ENCODE measurements around the gene ACBD7. TPM values are rescaled to one million over a fixed set of nuclear protein-coding genes. Genes with fewer than 3 reads are reported as not detected.
A peak's percentile ranks its signal among the peaks of the same experiment; 100 is the strongest.

Gene ACBD7
- 1.6 TPM for total RNA-seq

DNA sequence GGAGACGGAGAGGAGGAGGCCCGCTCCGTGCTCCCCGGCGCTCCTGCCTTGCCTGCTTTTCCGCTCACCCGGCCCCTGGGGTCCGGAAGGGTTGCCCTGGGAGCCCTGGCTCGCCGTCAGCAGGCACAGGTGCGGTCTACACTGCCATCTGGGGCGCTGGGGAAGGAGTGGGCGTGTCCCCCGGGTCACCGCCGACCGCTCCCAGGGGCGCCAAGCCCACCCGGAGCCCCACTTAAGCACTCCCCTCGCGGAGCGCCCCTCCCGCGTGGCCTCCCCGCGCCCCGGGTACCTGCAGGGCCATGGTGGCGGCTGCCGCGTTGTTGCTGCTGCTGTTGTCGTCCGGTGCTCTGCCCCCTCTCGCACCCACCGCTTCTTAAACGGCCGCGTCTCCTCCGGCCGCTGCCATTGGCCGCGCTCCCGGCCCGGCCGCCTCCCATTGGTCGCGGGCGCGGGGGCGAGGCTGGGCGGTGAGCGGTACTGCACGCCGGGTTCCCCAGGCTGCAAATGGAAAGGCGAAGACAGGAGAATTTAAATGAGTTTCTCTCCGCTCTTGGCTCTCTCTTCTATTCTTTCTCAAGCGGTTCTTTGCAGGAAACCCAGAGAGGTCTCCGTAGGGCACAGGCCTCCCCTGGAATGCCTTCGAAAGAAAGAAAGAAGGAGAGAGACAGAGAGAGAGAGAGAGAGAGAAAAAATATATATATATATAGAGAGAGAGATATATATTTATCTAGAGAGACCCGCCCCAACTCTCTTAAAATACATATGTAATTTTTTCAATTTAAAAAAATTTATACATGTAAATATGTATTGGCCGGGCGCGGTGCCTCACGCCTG, at the start of gene ACBD7:
Gene ACBD7 (minus strand): TSS at position 349 of the 834 bp plus-strand sequence. CDS start 48 bp downstream, at position 301.
- peak within 1 kb of the TSS; percentile 54 to 75 (median 75) for H3K4me3 ChIP-seq (ENCODE audit: low read length in 3 of 3)
- peaks cover 0 to 5% (median 0%) of the 10 kb centered on the region in 3 donors for H3K27me3 ChIP-seq (ENCODE audit: control insufficient read depth in 3 of 3, insufficient read depth in 3 of 3, low read length in 3 of 3)
- no peaks in the 10 kb centered on the region for H3K9me3 ChIP-seq (ENCODE audit: control insufficient read depth in 3 of 3, low read length in 3 of 3)
- peak within 1 kb of the TSS in 2 of 3 donors; percentile 56 to 68 for H3K9ac ChIP-seq (ENCODE audit: low read depth in 1 of 3, low read length in 3 of 3)
- peaks cover 8 to 20% (median 13%) of the 10 kb centered on the region in 3 donors for H3K4me1 ChIP-seq (ENCODE audit: control insufficient read depth in 3 of 3, insufficient read depth in 3 of 3, low read length in 3 of 3)
- no peaks in the 10 kb centered on the region for H3K36me3 ChIP-seq (ENCODE audit: control insufficient read depth in 3 of 3, insufficient read depth in 3 of 3, low read length in 3 of 3)
- no peak within 1 kb of the TSS for H3K27ac ChIP-seq (ENCODE audit: low read depth, low read length)

DNA sequence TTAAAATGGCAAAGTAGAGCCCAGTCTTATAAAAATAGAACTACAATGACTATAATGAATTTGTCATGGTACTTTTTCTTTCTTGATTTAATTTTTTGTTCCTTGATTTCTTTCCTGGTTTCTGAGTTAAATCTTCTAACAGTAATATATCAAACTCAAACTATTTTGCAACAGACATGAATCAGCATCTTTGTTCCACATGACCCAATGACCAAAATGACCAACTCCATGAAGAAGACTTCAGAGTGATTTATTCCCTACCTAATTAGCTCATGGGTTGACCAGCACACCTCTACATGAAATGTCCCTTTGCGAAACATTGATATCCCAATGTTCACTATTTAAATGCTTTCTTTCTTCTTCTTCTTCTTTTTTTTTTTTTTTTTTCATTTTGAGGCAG, 49.1 kb upstream of the ACBD7 start:
- Histone ChIP-seq H3K27ac (ENCODE audit: low read depth, low read length) (no peak overlapping the region), H3K4me1 (ENCODE audit: control insufficient read depth in 3 of 3, insufficient read depth in 3 of 3, low read length in 3 of 3) (no peaks in the 10 kb centered on the region), H3K27me3 (ENCODE audit: control insufficient read depth in 3 of 3, insufficient read depth in 3 of 3, low read length in 3 of 3) (no peaks in the 10 kb centered on the region), H3K9ac (ENCODE audit: low read depth in 1 of 3, low read length in 3 of 3) (no peak overlapping the region), H3K9me3 (ENCODE audit: control insufficient read depth in 3 of 3, low read length in 3 of 3) (no peaks in the 10 kb centered on the region), H3K36me3 (ENCODE audit: control insufficient read depth in 3 of 3, insufficient read depth in 3 of 3, low read length in 3 of 3) (peaks cover 22 to 44% (median 39%) of the 10 kb centered on the region in 3 donors), H3K4me3 (ENCODE audit: low read length in 3 of 3) (no peak overlapping the region)

DNA sequence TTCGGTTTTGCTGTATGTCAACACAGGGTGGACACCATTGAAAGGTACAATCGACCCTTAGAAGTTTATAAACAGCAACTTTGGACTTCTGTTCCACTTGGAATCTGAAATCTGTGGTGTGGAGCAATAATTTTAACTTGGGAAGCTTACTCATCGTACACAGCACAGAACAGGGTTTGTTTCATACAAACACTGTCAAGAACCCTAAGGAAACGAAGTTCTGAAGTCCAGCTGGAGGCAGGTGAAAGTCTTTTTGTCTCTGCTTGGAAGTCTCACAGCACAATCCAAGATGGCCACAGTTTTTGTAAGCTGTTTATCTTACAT, 48.4 kb upstream of the ACBD7 start:
- Histone ChIP-seq H3K27ac (ENCODE audit: low read depth, low read length) (no peak overlapping the region), H3K27me3 (ENCODE audit: control insufficient read depth in 3 of 3, insufficient read depth in 3 of 3, low read length in 3 of 3) (no peaks in the 10 kb centered on the region), H3K4me1 (ENCODE audit: control insufficient read depth in 3 of 3, insufficient read depth in 3 of 3, low read length in 3 of 3) (no peaks in the 10 kb centered on the region), H3K4me3 (ENCODE audit: low read length in 3 of 3) (no peak overlapping the region), H3K9ac (ENCODE audit: low read depth in 1 of 3, low read length in 3 of 3) (no peak overlapping the region), H3K36me3 (ENCODE audit: control insufficient read depth in 3 of 3, insufficient read depth in 3 of 3, low read length in 3 of 3) (peaks cover 25 to 46% (median 43%) of the 10 kb centered on the region in 3 donors), H3K9me3 (ENCODE audit: control insufficient read depth in 3 of 3, low read length in 3 of 3) (no peaks in the 10 kb centered on the region)

GRCh38 chr10:15136129-15137035, 47.8 kb upstream of the ACBD7 start:
- peaks cover 28 to 48% (median 46%) of the 10 kb centered on the region in 3 donors for H3K36me3 ChIP-seq (ENCODE audit: control insufficient read depth in 3 of 3, insufficient read depth in 3 of 3, low read length in 3 of 3)
- no peaks in the 10 kb centered on the region for H3K27me3 ChIP-seq (ENCODE audit: control insufficient read depth in 3 of 3, insufficient read depth in 3 of 3, low read length in 3 of 3)
- no peak overlapping the region for H3K27ac ChIP-seq (ENCODE audit: low read depth, low read length)
- no peak overlapping the region for H3K4me3 ChIP-seq (ENCODE audit: low read length in 3 of 3)
- no peaks in the 10 kb centered on the region for H3K9me3 ChIP-seq (ENCODE audit: control insufficient read depth in 3 of 3, low read length in 3 of 3)
- H3K4me1 ChIP-seq (ENCODE audit: control insufficient read depth in 3 of 3, insufficient read depth in 3 of 3, low read length in 3 of 3), result no peaks in the 10 kb centered on the region
- H3K9ac ChIP-seq (ENCODE audit: low read depth in 1 of 3, low read length in 3 of 3), result no peak overlapping the region

- H3K4me3 ChIP-seq (ENCODE audit: low read length in 3 of 3), result no peak overlapping the region
- no peaks in the 10 kb centered on the region for H3K9me3 ChIP-seq (ENCODE audit: control insufficient read depth in 3 of 3, low read length in 3 of 3)
- no peak overlapping the region for H3K27ac ChIP-seq (ENCODE audit: low read depth, low read length)
- H3K36me3 ChIP-seq (ENCODE audit: control insufficient read depth in 3 of 3, insufficient read depth in 3 of 3, low read length in 3 of 3), result peaks cover 25 to 44% (median 41%) of the 10 kb centered on the region in 3 donors
- H3K4me1 ChIP-seq (ENCODE audit: control insufficient read depth in 3 of 3, insufficient read depth in 3 of 3, low read length in 3 of 3), result no peaks in the 10 kb centered on the region
- no peak overlapping the region for H3K9ac ChIP-seq (ENCODE audit: low read depth in 1 of 3, low read length in 3 of 3)
- H3K27me3 ChIP-seq (ENCODE audit: control insufficient read depth in 3 of 3, insufficient read depth in 3 of 3, low read length in 3 of 3), result no peaks in the 10 kb centered on the region
Observed at GRCh38 chr10:15131330-15131729, 42.8 kb upstream of the ACBD7 start.

- Histone ChIP-seq H3K9ac (ENCODE audit: low read depth in 1 of 3, low read length in 3 of 3) (no peak overlapping the region), H3K27ac (ENCODE audit: low read depth, low read length) (no peak overlapping the region), H3K9me3 (ENCODE audit: control insufficient read depth in 3 of 3, low read length in 3 of 3) (no peaks in the 10 kb centered on the region), H3K4me1 (ENCODE audit: control insufficient read depth in 3 of 3, insufficient read depth in 3 of 3, low read length in 3 of 3) (no peaks in the 10 kb centered on the region), H3K27me3 (ENCODE audit: control insufficient read depth in 3 of 3, insufficient read depth in 3 of 3, low read length in 3 of 3) (no peaks in the 10 kb centered on the region), H3K4me3 (ENCODE audit: low read length in 3 of 3) (no peak overlapping the region), H3K36me3 (ENCODE audit: control insufficient read depth in 3 of 3, insufficient read depth in 3 of 3, low read length in 3 of 3) (peaks cover 13 to 24% (median 22%) of the 10 kb centered on the region in 3 donors)
Observed at GRCh38 chr10:15124908-15125307, 36.3 kb upstream of the ACBD7 start.

GRCh38 chr10:15124190-15124589, 35.6 kb upstream of the ACBD7 start:
- Histone ChIP-seq H3K4me1 (ENCODE audit: control insufficient read depth in 3 of 3, insufficient read depth in 3 of 3, low read length in 3 of 3) (no peaks in the 10 kb centered on the region), H3K9ac (ENCODE audit: low read depth in 1 of 3, low read length in 3 of 3) (no peak overlapping the region), H3K9me3 (ENCODE audit: control insufficient read depth in 3 of 3, low read length in 3 of 3) (no peaks in the 10 kb centered on the region), H3K27ac (ENCODE audit: low read depth, low read length) (no peak overlapping the region), H3K27me3 (ENCODE audit: control insufficient read depth in 3 of 3, insufficient read depth in 3 of 3, low read length in 3 of 3) (no peaks in the 10 kb centered on the region), H3K4me3 (ENCODE audit: low read length in 3 of 3) (no peak overlapping the region), H3K36me3 (ENCODE audit: control insufficient read depth in 3 of 3, insufficient read depth in 3 of 3, low read length in 3 of 3) (peaks cover 18 to 29% (median 28%) of the 10 kb centered on the region in 3 donors)

DNA sequence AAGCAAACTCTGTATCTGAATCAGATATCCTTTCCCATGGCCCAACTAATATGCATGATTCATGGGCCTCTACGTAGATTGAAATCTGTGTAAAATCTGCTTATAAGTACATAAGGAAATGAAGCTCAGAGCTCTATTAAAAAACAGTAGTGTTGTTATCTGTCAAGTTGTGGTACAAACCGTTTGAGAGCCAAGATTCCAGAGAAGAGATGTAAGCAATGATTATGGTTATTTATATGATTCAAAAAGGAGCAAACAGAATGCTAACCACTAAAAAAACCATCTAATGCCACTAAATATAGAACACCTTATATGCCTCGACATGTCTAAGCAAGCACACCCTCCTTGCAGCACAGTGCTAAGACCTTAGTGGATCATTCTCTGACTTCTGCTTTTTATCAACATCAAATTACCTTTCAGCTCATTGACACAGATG, 35.2 kb upstream of the ACBD7 start:
- no peaks in the 10 kb centered on the region for H3K4me1 ChIP-seq (ENCODE audit: control insufficient read depth in 3 of 3, insufficient read depth in 3 of 3, low read length in 3 of 3)
- H3K9ac ChIP-seq (ENCODE audit: low read depth in 1 of 3, low read length in 3 of 3), result no peak overlapping the region
- no peak overlapping the region for H3K4me3 ChIP-seq (ENCODE audit: low read length in 3 of 3)
- no peaks in the 10 kb centered on the region for H3K9me3 ChIP-seq (ENCODE audit: control insufficient read depth in 3 of 3, low read length in 3 of 3)
- no peaks in the 10 kb centered on the region for H3K27me3 ChIP-seq (ENCODE audit: control insufficient read depth in 3 of 3, insufficient read depth in 3 of 3, low read length in 3 of 3)
- no peak overlapping the region for H3K27ac ChIP-seq (ENCODE audit: low read depth, low read length)
- peaks cover 20 to 33% (median 32%) of the 10 kb centered on the region in 3 donors for H3K36me3 ChIP-seq (ENCODE audit: control insufficient read depth in 3 of 3, insufficient read depth in 3 of 3, low read length in 3 of 3)

DNA sequence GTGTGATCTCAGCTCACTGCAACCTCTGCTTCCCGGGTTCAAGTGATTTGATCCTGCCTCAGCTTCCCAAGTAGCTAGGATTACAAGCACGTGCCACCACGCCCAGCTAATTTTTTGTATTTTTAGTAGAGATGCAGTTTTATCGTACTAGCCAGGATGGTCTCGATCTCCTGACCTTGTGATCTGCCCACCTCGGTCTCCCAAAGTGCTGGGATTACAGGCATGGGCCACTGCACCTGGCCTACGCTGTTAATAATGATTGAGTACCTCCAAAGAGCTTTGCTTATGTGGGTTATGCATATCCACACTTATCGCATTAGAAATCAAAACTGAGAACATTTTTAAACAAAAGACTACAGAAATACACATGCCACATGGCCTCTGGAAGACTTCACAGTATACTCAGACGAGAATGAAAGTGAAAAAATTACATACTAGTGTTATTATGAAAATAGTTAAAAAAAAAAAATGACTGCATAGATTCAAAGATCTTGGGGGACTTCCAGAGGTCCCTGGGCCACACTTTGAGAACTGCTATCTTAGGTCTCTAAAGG, 34.0 kb upstream of the ACBD7 start:
- H3K27me3 ChIP-seq (ENCODE audit: control insufficient read depth in 3 of 3, insufficient read depth in 3 of 3, low read length in 3 of 3), result no peaks in the 10 kb centered on the region

More for the DNA sequence above, 34.0 kb upstream of the ACBD7 start:
- Histone ChIP-seq H3K9ac (ENCODE audit: low read depth in 1 of 3, low read length in 3 of 3) (no peak overlapping the region), H3K27ac (ENCODE audit: low read depth, low read length) (no peak overlapping the region), H3K36me3 (ENCODE audit: control insufficient read depth in 3 of 3, insufficient read depth in 3 of 3, low read length in 3 of 3) (peaks cover 23 to 41% (median 33%) of the 10 kb centered on the region in 3 donors), H3K4me1 (ENCODE audit: control insufficient read depth in 3 of 3, insufficient read depth in 3 of 3, low read length in 3 of 3) (no peaks in the 10 kb centered on the region), H3K9me3 (ENCODE audit: control insufficient read depth in 3 of 3, low read length in 3 of 3) (no peaks in the 10 kb centered on the region), H3K4me3 (ENCODE audit: low read length in 3 of 3) (no peak overlapping the region)

Measured in skeletal muscle tissue (tissue), 4 donors.